HepG2 (cell line): Measurements from ENCODE around the gene PCNT. TPM values are rescaled to one million over a fixed set of nuclear protein-coding genes. Genes with fewer than 3 reads are reported as not detected.

ENCODE experiments used
- AKNA ChIP-seq: sonication (generic); formaldehyde crosslinking; IDR thresholded peaks from 2 replicates; pipeline ENCODE4 v1.4.0; 2020; ENCODE audit warnings: missing genetic modification reagents, borderline replicate concordance
- ARID4A ChIP-seq: sonication (generic); formaldehyde crosslinking; IDR thresholded peaks from 2 replicates; pipeline ENCODE4 v1.5.0; 2020; ENCODE audit warnings: mild to moderate bottlenecking, missing genetic modification reagents, borderline replicate concordance
- ATRX ChIP-seq: sonication (generic); formaldehyde crosslinking; IDR thresholded peaks from 2 replicates; pipeline ENCODE4 v1.4.0; 2020; ENCODE audit warnings: missing genetic modification reagents, borderline replicate concordance
- DNMT3B ChIP-seq: conservative IDR thresholded peaks from 2 replicates; pipeline ENCODE4 v1.6.1; 2016; ENCODE audit warnings: missing biosample characterization, control low read depth
- ELF3 ChIP-seq: IDR thresholded peaks from 2 replicates; pipeline ENCODE4 v1.6.1; 2016; ENCODE audit warnings: missing genetic modification reagents, missing compliant biosample characterization
- FOXC1 ChIP-seq: sonication (generic); formaldehyde crosslinking; IDR thresholded peaks from 2 replicates; pipeline ENCODE4 v1.8.0; 2022; ENCODE audit warnings: mild to moderate bottlenecking, missing genetic modification reagents, borderline replicate concordance
- GLI4 ChIP-seq: sonication (generic); formaldehyde crosslinking; IDR thresholded peaks from 2 replicates; pipeline ENCODE4 v1.5.1; 2020; ENCODE audit warnings: missing genetic modification reagents, mild to moderate bottlenecking, moderate library complexity, borderline replicate concordance
- KLF6 ChIP-seq: IDR thresholded peaks from 2 replicates; pipeline ENCODE4 v1.8.0; 2016; ENCODE audit warnings: missing biosample characterization, missing genetic modification reagents
- TIGD3 ChIP-seq: sonication (generic); formaldehyde crosslinking; IDR thresholded peaks from 2 replicates; pipeline ENCODE4 v1.5.1; 2020; ENCODE audit warnings: mild to moderate bottlenecking, missing genetic modification reagents, borderline replicate concordance
- YY1 ChIP-seq: IDR thresholded peaks from 2 replicates; pipeline ENCODE4 v1.6.1; 2011; ENCODE audit warnings: low read length, low read depth, moderate library complexity, mild to moderate bottlenecking; ENCODE audit not compliant: insufficient read depth, insufficient replicate concordance
- ZNF235 ChIP-seq: sonication (generic); formaldehyde crosslinking; IDR thresholded peaks from 2 replicates; pipeline ENCODE4 v1.8.1; 2023; ENCODE audit warnings: mild to moderate bottlenecking, missing genetic modification reagents, borderline replicate concordance
- ZNF292 ChIP-seq: sonication (generic); formaldehyde crosslinking; IDR thresholded peaks from 2 replicates; pipeline ENCODE4 v1.8.1; 2022; ENCODE audit warnings: mild to moderate bottlenecking, low read depth, missing genetic modification reagents, borderline replicate concordance
- ZNF839 ChIP-seq: sonication (generic); formaldehyde crosslinking; IDR thresholded peaks from 2 replicates; pipeline ENCODE4 v1.4.0; 2020; ENCODE audit warnings: missing genetic modification reagents, mild to moderate bottlenecking, borderline replicate concordance
- polyA plus RNA-seq, 8 experiments: library from polyadenylated mRNA; depleted of rRNA in 3 of 8; stranded (reverse) in 7 of 8; unstranded in 1 of 8; fragments of >200 nt; fragmentation: Illumina TruSeq in 4 of 8; extraction: Trizol in 4 of 8; gene quantifications; 2 replicates each; pipeline versions ENCODE4 v1.2.1 to v1.2.3, GENCODE V29; 2011 to 2016; ENCODE audit warnings: low read depth in 4 of 8, missing spikeins in 1 of 8, mixed read lengths in 1 of 8; ENCODE audit not compliant: insufficient read depth in 1 of 8
- total RNA-seq, 5 experiments: library from RNA; depleted of rRNA; stranded (reverse); fragments of >200 nt; fragmentation: Illumina TruSeq; extraction: Trizol; gene quantifications; 2 replicates each; pipeline ENCODE4 v1.2.3, GENCODE V29; 2016; ENCODE audit warnings: low read depth in 1 of 5

Gene PCNT
- total and polyA plus RNA-seq, 2 of the 13 experiments (the other 11 are each of a cell fraction or from before 2014, with no cell fraction given) = 5.6 to 12.4 TPM

- TF ChIP-seq ARID4A (CRISPR knock-in tag) = peak; percentile 98; the same call in 1 of the 2 replicates
- TF ChIP-seq KLF6 (CRISPR knock-in tag) = peak; percentile 65; the same call in 1 of the 2 replicates
- TF ChIP-seq FOXC1 = peak; percentile 96
- 0 out of 2 replicates have a peak, but pooled peaks have one; percentile 65 for TF ChIP-seq ZNF235 (CRISPR knock-in tag)
- TF ChIP-seq ZNF292 = 0 out of 2 replicates have a peak, but pooled peaks have one; percentile 16
- 0 out of 2 replicates have a peak, but pooled peaks have one; percentile 32 for TF ChIP-seq ZNF839 (CRISPR knock-in tag)
- TF ChIP-seq TIGD3 = peak; percentile 74; the same call in 1 of the 2 replicates
- TF ChIP-seq ATRX = no peak
- TF ChIP-seq AKNA = peak; percentile 47; the same call in 1 of the 2 replicates
- TF ChIP-seq GLI4 (CRISPR knock-in tag) = peak; percentile 70; the same call in 1 of the 2 replicates
- TF ChIP-seq DNMT3B = no peak
- TF ChIP-seq YY1 = peak; percentile 77
- no peak; the same call in 1 of the 2 replicates for TF ChIP-seq ELF3 (CRISPR knock-in tag)
These were observed 38.0 kb upstream of the PCNT start, which contains the start of gene YBEY (continued) for GRCh38 chr21:46285761-46286647.
